HG03097 (cell line): ENCODE measurements around the gene GNB1L.

Experiments used
- ATAC-seq: cut with Tn5 transposase; IDR thresholded peaks from one replicate; pipeline ENCODE4 v1.9.1; 2021; ENCODE audit not compliant: unreplicated experiment, low FRiP score

Gene GNB1L

GRCh38 chr22:19865141-19865829, 10.6 kb upstream of the GNB1L start:
- ATAC-seq, result no peak

DNA sequence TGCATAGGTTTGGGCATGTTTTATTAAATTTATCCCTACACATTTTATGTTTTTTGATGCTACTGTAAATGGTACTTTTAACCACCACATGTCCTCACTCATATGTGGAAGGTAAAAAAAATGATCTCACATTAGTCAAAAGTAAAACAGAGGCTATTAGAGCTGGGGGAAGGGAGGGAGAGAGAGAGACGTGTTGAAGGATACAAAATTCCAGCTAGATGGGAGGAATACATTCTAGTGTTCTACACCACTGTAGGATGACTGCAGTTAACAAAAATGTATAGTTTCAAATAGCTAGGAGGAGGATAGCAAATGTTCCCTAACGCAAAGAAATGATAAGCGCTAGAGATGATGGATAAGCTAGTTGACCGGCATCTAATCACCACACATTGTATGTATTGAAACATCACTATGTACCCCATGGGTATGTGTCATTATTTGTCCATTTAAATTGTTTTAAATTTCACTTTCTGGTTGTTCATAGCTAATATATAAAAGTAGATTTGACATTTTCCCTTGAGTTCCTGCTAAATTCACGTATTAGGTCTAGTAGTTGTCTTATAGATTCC, 9.9 kb upstream of the GNB1L start:
- ATAC-seq, result no peak

DNA sequence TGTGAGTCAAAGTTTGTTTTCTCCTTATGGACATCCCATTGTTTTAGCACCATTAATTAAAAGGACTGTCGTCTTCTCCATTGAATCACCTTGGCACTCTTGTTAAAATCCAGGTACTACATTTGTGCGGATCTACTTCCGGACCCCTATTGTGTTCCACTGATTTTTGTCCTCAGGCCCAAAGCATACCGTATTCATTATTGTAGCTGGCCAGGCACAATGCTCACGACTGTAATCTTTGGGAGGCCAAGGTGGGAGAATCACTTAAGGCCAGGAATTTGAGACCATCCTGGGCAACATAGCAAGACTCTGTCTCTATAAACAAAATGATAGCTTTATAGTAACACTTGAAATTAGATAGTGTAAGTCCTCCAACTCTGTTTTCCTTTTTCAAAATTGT, 8.9 kb upstream of the GNB1L start:
- no peak for ATAC-seq

DNA sequence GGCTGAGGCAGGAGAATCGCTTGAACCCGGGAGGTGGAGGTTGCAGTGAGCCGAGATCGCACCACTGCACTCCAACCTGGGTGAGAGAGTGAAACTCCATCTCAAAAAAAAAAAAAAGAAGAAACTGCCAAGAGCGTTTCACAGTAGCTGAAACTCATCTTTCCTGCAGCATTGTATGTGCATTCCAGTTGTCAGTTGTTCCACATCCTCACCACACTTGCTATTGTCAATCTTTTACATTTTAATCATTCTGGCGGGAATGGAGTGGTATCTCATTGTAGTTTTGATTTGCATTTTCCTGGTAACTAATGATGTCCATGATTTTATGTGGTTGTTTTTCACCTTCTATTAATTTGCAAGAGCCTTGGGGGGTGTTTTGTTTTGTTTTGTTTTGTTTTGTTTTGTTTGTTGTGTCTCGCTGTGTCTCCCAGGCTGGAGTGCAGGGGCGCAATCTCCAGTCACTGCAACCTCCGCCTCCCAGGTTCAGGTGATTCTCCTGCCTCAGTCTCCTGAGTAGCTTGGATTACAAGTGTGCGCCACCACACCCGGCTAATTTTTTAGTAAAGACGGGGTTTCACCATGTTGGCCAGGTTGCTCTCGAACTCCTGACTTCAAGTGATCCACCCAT, 8.1 kb upstream of the GNB1L start:
- no peak for ATAC-seq

- no peak for ATAC-seq
These were observed 5.3 kb upstream of the GNB1L start for GRCh38 chr22:19859861-19860510.

GRCh38 chr22:19857382-19857781, 2.7 kb upstream of the GNB1L start:
- ATAC-seq, result no peak

DNA sequence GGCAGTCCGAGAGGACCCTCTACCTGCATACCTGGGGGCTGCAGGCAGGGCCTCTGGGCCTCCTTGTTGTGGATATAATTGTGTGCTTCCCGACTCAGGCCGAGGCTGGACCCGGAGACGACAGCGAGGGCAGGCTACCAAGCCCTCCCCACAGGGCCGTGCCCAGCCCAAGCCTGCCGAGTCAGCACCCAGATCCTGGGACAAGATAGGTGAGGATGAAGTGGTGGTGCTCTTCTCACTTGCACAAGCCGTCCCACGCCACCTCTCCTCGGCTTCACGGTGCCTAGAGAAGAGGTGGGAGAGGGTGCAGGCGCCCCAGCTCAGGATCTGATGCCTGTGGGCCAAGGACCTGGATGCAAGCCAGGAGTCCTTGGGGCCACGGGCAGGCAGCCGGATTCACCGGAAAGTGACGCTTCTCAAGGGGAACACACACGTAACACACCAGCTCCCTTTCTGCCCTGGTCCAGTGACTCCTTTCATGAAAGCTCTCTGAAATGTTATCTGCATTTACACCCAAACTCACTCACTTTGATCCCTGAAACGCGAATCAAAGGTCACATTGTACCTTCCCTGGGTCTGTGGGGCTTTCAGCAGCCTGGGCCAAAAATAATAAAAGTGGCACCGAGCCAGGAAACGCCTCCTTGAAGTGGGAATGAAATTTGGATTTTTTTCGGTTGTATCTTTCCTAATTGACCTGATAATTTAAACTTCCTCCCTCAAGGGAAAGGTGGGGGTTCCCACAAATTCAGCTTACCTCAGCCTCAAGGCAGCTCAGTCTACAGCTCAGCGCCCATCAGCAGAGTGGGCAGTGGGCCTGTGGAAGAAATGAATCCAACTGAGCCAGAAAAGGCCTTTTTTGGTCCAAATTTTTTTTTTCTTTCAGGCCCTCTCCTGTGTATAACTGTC, 1.1 kb upstream of the GNB1L start:
- ATAC-seq, result peak; percentile 19

DNA sequence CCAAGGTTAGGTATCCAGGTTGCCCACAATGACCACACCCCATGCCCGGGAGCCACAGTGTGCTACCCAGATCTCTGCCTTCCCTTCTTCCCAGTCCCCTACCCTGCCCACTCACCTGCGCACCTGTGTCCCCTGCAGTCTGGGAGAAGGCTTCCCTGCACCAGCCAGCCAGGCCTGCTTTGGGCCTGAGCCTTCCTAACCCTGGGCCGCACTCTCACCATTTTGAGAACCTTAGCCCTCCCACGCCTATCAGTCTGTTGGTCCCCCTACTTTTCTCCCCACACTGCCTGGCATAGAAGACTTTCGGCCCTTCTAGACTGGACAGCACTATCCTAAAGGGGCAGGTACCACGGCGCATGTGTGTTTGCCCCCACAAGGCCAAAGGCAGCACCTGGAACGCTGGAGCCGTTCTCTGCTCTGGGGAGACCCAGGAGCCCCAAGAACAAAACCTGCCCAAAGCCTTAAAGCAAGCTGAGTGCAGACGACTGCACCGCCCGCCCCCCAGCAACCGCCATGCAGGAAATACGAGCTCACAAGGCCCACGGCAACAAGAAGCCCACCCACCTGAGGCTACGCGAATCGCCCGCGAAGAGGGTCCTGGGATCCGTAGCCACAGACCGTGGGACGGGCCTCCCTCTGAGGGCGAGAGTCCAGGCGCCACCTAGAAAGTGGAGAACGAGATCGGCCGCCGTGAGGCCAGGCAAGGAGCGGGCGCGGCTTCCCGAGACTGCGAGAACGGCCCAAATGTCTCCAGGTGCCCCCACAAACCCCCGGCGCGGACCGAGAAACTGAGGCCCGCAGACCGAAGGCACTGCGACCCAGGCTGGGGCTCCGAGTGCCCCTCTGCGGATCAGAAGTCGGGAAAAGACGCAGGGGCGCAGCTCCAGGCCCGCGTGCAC, 546 bp downstream of the GNB1L start:
- ATAC-seq, result no peak

DNA sequence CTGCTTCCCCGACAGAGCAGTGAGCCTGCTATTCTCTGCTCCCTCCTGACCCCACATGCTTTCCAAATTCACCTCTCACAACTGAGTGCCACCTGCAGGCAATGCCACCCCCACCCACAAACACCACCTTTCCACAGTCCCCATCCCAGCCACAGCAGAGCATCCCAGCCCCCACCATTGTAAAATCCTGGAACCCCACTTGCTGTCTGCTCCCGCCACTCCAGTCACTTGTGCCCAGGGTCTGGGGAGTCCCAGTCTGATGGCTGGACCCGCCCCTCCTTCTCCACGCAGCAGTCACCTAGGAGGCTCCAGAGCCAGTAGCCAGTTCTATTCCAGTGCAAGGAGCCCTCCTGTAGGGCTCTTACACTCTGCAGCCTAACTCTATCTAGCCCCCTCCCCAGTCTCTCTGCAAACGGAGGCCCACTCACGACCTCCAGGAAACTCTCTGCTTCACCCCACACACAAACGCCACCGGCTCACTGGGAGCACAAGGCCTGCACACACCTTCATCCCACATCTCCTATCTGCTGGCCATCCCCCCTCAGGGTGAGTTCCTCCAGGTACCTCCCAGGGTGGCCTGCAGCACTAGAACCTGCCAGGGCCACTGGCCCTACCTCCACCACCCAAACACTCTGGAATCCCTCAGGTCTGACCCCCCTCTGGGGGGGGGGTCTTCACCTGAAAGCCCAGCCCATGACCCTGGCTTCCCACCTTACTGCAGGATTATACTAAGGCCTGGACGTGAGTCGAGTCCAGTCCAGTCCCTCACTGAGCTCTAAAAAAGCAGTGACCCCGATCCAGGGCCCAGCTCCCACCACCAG, 1.4 kb downstream of the GNB1L start:
- no peak for ATAC-seq

DNA sequence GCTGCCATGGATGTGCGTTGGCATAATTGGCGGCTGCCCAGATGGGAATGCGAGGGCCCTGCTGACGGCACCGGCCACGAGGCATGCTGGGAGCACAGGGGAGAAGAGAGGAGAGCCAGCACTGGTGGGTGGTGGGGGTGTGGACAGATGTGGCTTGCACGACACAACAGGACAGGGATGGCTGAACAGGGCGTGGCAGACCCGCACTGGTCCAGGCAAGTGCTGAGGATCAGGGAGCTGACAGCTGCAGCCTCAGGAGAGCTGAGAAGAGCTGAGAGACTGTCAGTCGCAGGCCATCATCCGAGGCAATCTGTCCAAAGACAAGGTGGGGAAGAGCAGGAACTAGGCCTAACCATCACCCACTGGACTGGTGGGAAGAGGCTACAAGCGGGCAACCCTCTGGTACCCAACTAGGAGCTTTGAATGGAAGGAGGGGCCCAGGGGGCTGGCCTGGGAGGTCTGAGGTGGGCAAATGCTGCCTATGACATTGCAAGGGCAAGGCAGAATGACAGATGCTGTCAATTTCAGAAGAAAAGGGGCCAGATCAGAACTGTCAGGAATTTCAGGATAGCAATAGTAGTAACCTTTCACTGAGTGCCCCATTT, 2.4 kb downstream of the GNB1L start:
- no peak for ATAC-seq

GRCh38 chr22:19851291-19852176, 3.1 kb downstream of the GNB1L start:
- no peak for ATAC-seq

GRCh38 chr22:19850763-19851109, 3.9 kb downstream of the GNB1L start:
- ATAC-seq, result no peak

DNA sequence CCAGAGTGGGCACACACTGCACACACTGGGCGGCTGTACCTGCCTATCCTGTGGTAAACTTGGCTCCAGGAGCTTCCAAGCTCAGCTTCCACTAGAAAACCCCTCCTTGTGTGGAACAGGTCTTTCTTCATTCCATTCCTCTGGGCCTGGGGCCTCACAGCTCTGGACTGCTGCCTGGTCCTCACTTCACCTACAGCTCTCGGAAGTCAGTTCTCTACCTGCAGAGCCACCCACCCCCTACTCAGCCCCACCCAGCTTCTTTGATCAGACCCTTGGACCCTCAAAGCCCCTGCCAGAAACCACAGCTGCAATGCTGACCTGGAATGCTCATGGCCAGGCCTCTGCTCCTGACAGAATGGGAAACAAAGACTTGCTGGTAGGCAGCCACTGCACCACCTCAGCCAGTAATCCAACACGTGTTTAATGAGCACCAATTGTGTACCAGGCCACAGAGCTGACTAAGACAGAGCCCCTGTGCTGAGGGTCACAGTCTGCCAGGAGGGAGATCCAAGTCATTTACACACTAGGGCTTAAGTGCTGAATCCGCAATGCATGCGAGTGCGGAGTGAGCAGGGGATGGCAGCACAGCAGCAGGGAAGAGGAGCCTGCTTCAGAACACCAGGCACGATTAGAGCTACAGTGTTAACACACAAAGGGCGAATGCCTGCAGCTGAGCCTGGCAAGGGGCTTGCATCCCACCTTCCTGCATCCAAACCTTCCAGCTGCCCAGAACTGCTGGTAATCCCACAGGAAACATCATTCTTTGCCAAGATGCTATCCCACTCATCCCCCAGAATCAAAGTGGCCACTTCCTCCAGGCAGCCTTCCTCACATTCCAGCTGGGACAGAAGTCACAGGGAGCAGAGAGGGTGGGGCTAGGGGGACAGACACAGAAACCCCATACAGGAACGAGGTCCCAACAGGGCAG, 4.6 kb downstream of the GNB1L start:
- ATAC-seq, result no peak

DNA sequence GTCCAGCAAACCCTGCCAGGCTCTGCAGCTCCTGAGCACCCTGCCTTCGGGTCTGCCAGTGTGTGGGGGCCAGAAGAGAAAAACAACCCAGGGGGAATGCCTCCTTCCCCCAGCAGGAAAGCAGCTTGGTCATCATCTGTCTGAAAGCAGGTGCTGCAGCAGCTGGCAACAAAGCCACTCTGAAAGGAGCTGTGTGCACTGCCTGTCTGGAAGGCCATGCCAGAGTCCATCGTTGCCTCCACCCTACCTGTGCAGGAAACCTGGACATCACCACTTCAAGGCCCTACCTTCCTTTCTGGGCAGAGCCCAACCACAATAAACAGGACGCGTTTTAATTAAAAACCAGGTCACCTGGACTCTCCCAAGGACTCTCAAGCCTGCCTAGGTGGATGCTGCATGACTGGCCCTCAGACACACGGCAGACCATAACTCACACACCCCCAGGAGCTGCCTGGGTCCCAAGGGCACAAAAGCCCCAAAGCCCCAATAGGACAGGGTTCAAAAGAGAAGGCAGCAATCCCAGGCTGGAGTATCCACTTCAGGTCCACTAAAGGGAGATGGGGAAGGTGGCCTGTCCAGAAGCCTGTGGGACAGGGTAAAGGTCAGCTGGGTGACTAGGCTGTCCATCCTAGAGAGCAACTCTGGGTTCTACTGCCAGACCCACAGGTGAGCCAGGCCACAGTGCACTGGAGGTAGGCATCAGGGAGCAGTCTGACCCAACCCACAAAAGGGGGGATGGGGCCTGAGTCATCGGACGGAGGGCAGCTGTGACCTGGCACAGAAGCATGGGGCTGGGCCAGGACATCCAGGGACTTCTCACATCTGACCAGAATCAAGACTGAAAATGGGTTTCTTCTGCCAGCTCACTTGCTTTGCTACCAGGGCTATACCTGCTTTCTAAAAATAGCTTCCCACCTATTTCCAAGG, 6.1 kb downstream of the GNB1L start:
- ATAC-seq, result no peak

DNA sequence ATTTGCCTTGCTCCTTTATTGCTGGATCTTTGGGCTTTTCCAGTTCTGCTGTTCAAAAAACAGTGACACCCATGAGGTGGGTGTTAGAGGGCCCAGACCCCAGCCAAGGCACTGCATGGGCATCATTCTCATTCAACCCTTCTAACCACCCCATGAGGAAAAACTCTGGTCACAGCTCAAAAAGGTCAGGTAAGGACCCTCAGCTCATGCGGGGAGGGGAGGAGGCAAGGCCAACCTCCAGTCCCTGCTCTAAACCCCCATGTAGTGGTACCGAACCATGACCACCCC, 7.4 kb downstream of the GNB1L start:
- ATAC-seq, result no peak
